ENCODE measurements around the gene GBX2.

Gene GBX2

GRCh38 chr2:236167297-236168109, 683 bp downstream of the GBX2 start:
- no peak for DNase-seq (ENCODE audit: low spot score)

- DNase-seq (ENCODE audit: low spot score) = no peak
These were observed 1.3 kb downstream of the GBX2 start for GRCh38 chr2:236166796-236167296.

- DNase-seq (ENCODE audit: low spot score) = no peak
These were observed 2.1 kb downstream of the GBX2 start for GRCh38 chr2:236165842-236166795.

GRCh38 chr2:236164925-236165841, 3.0 kb downstream of the GBX2 start:
- no peak for DNase-seq (ENCODE audit: low spot score)

- no peak for DNase-seq (ENCODE audit: low spot score)
These were observed 3.8 kb downstream of the GBX2 start for GRCh38 chr2:236164201-236164924.

- DNase-seq (ENCODE audit: low spot score) = no peak
These were observed 4.5 kb downstream of the GBX2 start for GRCh38 chr2:236163471-236164200.

- DNase-seq (ENCODE audit: low spot score) = no peak
These were observed 5.2 kb downstream of the GBX2 start for GRCh38 chr2:236162882-236163470.

- no peak for DNase-seq (ENCODE audit: low spot score)
These were observed 5.9 kb downstream of the GBX2 start for GRCh38 chr2:236162031-236162845.

- no peak for DNase-seq (ENCODE audit: low spot score)
These were observed 6.7 kb downstream of the GBX2 start for GRCh38 chr2:236161531-236161930.

GRCh38 chr2:236161082-236161462, 7.1 kb downstream of the GBX2 start:
- no peak for DNase-seq (ENCODE audit: low spot score)

- no peak for DNase-seq (ENCODE audit: low spot score)
These were observed 7.7 kb downstream of the GBX2 start for GRCh38 chr2:236160366-236161081.

- no peak for DNase-seq (ENCODE audit: low spot score)
These were observed 8.4 kb downstream of the GBX2 start for GRCh38 chr2:236159778-236160170.

- DNase-seq (ENCODE audit: low spot score) = no peak
These were observed 9.0 kb downstream of the GBX2 start for GRCh38 chr2:236158969-236159777.

GRCh38 chr2:236157815-236158498, 10.2 kb downstream of the GBX2 start:
- DNase-seq (ENCODE audit: low spot score) = no peak

GRCh38 chr2:236157366-236157765, 10.8 kb downstream of the GBX2 start:
- DNase-seq (ENCODE audit: low spot score) = no peak

GRCh38 chr2:236156860-236157194, 11.4 kb downstream of the GBX2 start:
- no peak for DNase-seq (ENCODE audit: low spot score)

Measured in hepatic stellate cell (primary cell).